ENCODE data around the gene RGS10. TPM values are rescaled to one million over a fixed set of nuclear protein-coding genes. Genes with fewer than 3 reads are reported as not detected.
A peak's percentile ranks its signal among the peaks of the same experiment; 100 is the strongest.

Gene RGS10
- polyA plus RNA-seq, 3 donors = 57.1 to 87.2 (median 75.8) TPM

DNA sequence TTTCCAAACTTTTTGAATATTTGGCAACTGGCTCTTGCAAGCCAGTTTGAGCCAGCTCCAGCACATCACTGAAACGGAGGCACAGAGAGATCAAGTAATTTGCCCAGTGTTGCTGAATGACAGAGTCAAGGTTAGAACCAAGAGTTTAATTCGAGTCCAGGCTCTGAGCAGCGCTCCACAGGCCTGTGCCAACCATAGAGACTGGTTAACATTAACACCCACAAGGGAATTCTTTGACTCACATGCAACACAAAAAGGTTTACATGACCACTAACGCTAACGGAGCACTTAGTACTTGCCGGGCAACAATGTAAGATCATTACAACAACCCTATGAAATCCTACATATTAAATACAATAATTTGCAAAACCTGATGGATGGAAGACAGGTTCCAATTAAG is 1.5 kb downstream of the RGS10 start:
- Mint-ChIP-seq H3K9me3 (peaks cover 0 to 2% (median 0%) of the 10 kb centered on the region in 7 donors), H3K27me3 (ENCODE audit: low read depth in 3 of 3) (peaks cover 10 to 17% (median 13%) of the 10 kb centered on the region in 3 donors), H3K36me3 (peaks cover 5 to 10% of the 10 kb centered on the region in 2 donors), H3K4me1 (peaks cover 61% of the 10 kb centered on the region), H3K27ac (peak overlapping the region in 1 of 7 donors; percentile 40), H3K4me3 (peak overlapping the region; percentile 83 to 85)
- Histone ChIP-seq H3K9me3 (replicated peaks in 1 of 2; ENCODE audit: control insufficient read depth in 1 of 2, insufficient read depth in 1 of 2, low read length in 2 of 2) (no peaks in the 10 kb centered on the region), H2AFZ (ENCODE audit: insufficient read depth, low read depth, low read length, poor library complexity, severe bottlenecking) (no peak overlapping the region), H3K27me3 (ENCODE audit: control insufficient read depth in 2 of 2, insufficient read depth in 2 of 2, low read length in 2 of 2) (peaks cover 0 to 11% of the 10 kb centered on the region in 2 donors), H3K27ac (ENCODE audit: low read depth in 1 of 2, low read length in 2 of 2) (no peak overlapping the region), H3K79me2 (ENCODE audit: insufficient read depth, low read length) (peaks cover 53% of the 10 kb centered on the region), H4K20me1 (ENCODE audit: insufficient read depth, low read length) (peaks cover 60% of the 10 kb centered on the region), H3K4me2 (replicated peaks; ENCODE audit: extremely low read depth, low read length, poor library complexity, severe bottlenecking) (peak overlapping the region; percentile 84), H3K4me3 (replicated peaks in 1 of 3; ENCODE audit: low read depth in 2 of 3, low read length in 3 of 3) (peak overlapping the region in 1 of 3 experiments; percentile 85), H3K9ac (ENCODE audit: insufficient read depth, low read length, poor library complexity, severe bottlenecking) (no peak overlapping the region), H3K36me3 (replicated peaks in 1 of 2; ENCODE audit: control insufficient read depth in 1 of 2, insufficient read depth in 2 of 2, low read length in 2 of 2) (peaks cover 0 to under 1% of the 10 kb centered on the region in 2 donors), H3K4me1 (ENCODE audit: control insufficient read depth in 1 of 2, insufficient read depth in 2 of 2, low read length in 2 of 2) (peaks cover 40 to 68% of the 10 kb centered on the region in 2 donors)
- DNase-seq = no peak
- TF ChIP-seq, protein P1, sequence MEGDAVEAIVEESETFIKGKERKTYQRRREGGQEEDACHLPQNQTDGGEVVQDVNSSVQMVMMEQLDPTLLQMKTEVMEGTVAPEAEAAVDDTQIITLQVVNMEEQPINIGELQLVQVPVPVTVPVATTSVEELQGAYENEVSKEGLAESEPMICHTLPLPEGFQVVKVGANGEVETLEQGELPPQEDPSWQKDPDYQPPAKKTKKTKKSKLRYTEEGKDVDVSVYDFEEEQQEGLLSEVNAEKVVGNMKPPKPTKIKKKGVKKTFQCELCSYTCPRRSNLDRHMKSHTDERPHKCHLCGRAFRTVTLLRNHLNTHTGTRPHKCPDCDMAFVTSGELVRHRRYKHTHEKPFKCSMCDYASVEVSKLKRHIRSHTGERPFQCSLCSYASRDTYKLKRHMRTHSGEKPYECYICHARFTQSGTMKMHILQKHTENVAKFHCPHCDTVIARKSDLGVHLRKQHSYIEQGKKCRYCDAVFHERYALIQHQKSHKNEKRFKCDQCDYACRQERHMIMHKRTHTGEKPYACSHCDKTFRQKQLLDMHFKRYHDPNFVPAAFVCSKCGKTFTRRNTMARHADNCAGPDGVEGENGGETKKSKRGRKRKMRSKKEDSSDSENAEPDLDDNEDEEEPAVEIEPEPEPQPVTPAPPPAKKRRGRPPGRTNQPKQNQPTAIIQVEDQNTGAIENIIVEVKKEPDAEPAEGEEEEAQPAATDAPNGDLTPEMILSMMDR (IDR thresholded peaks at IDR 0.05) = no peak
- intact Hi-C loops (cut with micrococcal nuclease) = no loop called here
- WGBS (ENCODE audit: insufficient coverage) = 81% methylated on average over 3 of the region's 6 CpGs

DNA sequence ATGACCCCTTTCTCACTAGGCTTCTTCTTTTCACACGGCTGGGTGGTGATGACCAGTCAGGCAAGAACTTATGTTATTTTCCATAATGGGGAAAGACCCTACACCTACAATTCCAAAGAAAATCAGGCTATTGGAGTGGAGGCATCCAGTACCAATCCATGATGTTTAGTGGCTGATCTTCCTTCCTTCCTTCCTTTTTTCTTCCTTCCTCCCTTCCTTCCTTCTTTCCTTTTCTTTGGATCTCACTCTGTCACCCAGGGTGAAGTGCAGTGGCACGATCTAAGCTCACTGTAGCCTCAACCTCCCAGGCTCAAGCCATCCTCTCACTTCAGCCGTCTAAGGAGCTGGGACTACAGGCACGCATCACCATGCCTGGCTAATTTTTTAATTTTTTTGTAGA is 2.5 kb downstream of the RGS10 start:
- H3K9ac ChIP-seq (ENCODE audit: insufficient read depth, low read length, poor library complexity, severe bottlenecking) = no peak overlapping the region
- no peak overlapping the region for H3K27ac ChIP-seq (ENCODE audit: low read depth in 1 of 2, low read length in 2 of 2)
- WGBS (ENCODE audit: insufficient coverage) = 88% methylated on average over 1 of the region's 4 CpGs
- peaks cover 40 to 68% of the 10 kb centered on the region in 2 donors for H3K4me1 ChIP-seq (ENCODE audit: control insufficient read depth in 1 of 2, insufficient read depth in 2 of 2, low read length in 2 of 2)
- peaks cover 66% of the 10 kb centered on the region for H3K4me1 Mint-ChIP-seq
- H3K36me3 ChIP-seq (replicated peaks in 1 of 2; ENCODE audit: control insufficient read depth in 1 of 2, insufficient read depth in 2 of 2, low read length in 2 of 2) = peaks cover 0 to 7% of the 10 kb centered on the region in 2 donors
- peaks cover 10 to 13% (median 10%) of the 10 kb centered on the region in 3 donors for H3K27me3 Mint-ChIP-seq (ENCODE audit: low read depth in 3 of 3)
- no peak overlapping the region for H3K27ac Mint-ChIP-seq
- intact Hi-C loops (cut with micrococcal nuclease) = no loop called here
- H2AFZ ChIP-seq (ENCODE audit: insufficient read depth, low read depth, low read length, poor library complexity, severe bottlenecking) = no peak overlapping the region
- H3K9me3 ChIP-seq (replicated peaks in 1 of 2; ENCODE audit: control insufficient read depth in 1 of 2, insufficient read depth in 1 of 2, low read length in 2 of 2) = no peaks in the 10 kb centered on the region
- H3K79me2 ChIP-seq (ENCODE audit: insufficient read depth, low read length) = peaks cover 63% of the 10 kb centered on the region
- peaks cover 70% of the 10 kb centered on the region for H4K20me1 ChIP-seq (ENCODE audit: insufficient read depth, low read length)
- H3K4me2 ChIP-seq (replicated peaks; ENCODE audit: extremely low read depth, low read length, poor library complexity, severe bottlenecking) = no peak overlapping the region
- TF ChIP-seq, protein P1 (IDR thresholded peaks at IDR 0.05) = no peak
- H3K27me3 ChIP-seq (ENCODE audit: control insufficient read depth in 2 of 2, insufficient read depth in 2 of 2, low read length in 2 of 2) = peaks cover 0 to 8% of the 10 kb centered on the region in 2 donors
- H3K4me3 ChIP-seq (replicated peaks in 1 of 3; ENCODE audit: low read depth in 2 of 3, low read length in 3 of 3) = no peak overlapping the region
- H3K4me3 Mint-ChIP-seq = no peak overlapping the region
- peaks cover 0 to 2% (median 0%) of the 10 kb centered on the region in 7 donors for H3K9me3 Mint-ChIP-seq
- no peak for DNase-seq
- peaks cover 13 to 18% of the 10 kb centered on the region in 2 donors for H3K36me3 Mint-ChIP-seq
